Breast epithelium (tissue), 3 donors: ENCODE results near the gene EZH2.

ENCODE experiments used
- POLR2A ChIP-seq: fragments of 450-650 bp; IDR thresholded peaks from one replicate; pipeline ENCODE4 v1.6.1; 2016; ENCODE audit warnings: antibody characterized with exemption, mild to moderate bottlenecking, moderate library complexity
- POLR2AphosphoS5 ChIP-seq, 3 donors: sonication (generic); formaldehyde crosslinking; IDR thresholded peaks; one replicate each; pipeline ENCODE4 v1.6.1; 2017; ENCODE audit warnings: antibody characterized with exemption in 3 of 3
- TF ChIP-seq, protein P1 (sequence below), 3 donors: fragments of 450-650 bp; IDR thresholded peaks; one replicate each; pipeline ENCODE4 v1.5.1; 2016 to 2017; ENCODE audit warnings: antibody characterized with exemption in 3 of 3, mild to moderate bottlenecking in 3 of 3, moderate library complexity in 3 of 3

DNA sequence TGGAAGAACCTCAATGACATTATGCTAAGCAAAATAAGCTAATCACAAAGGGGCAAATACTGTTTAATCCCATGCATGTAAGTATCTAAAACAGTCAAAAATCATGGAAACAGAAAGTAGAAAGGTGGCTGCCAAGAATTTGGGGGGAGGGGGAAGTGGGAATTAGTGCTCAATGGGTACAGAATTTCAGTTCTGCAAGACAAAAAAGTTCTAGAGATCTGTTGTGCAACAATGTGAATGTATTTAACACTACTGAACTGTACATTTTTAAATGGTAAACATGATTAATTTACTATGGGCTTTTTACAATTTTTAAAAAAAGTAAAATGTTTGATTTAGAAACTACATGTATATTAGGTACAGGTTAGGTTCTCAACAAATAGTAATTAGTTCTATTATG is 11.9 kb downstream of the EZH2 start:
- TF ChIP-seq POLR2A = no peak
- TF ChIP-seq POLR2AphosphoS5 (IDR thresholded peaks at IDR 0.05) = no peak
- TF ChIP-seq, protein P1, sequence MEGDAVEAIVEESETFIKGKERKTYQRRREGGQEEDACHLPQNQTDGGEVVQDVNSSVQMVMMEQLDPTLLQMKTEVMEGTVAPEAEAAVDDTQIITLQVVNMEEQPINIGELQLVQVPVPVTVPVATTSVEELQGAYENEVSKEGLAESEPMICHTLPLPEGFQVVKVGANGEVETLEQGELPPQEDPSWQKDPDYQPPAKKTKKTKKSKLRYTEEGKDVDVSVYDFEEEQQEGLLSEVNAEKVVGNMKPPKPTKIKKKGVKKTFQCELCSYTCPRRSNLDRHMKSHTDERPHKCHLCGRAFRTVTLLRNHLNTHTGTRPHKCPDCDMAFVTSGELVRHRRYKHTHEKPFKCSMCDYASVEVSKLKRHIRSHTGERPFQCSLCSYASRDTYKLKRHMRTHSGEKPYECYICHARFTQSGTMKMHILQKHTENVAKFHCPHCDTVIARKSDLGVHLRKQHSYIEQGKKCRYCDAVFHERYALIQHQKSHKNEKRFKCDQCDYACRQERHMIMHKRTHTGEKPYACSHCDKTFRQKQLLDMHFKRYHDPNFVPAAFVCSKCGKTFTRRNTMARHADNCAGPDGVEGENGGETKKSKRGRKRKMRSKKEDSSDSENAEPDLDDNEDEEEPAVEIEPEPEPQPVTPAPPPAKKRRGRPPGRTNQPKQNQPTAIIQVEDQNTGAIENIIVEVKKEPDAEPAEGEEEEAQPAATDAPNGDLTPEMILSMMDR (IDR thresholded peaks at IDR 0.05) = no peak
